Psoas muscle (tissue), 8 donors: ENCODE data around the gene ABTB1. TPM values are rescaled to one million over a fixed set of nuclear protein-coding genes. Genes with fewer than 3 reads are reported as not detected.

Experiments used
- ATAC-seq, 4 donors: fragments of 200-7000 bp; cut with Tn5 transposase; one replicate each; pipeline ENCODE4 v1.9.1; 2020; ENCODE audit warnings: moderate library complexity in 3 of 4, mild to moderate bottlenecking in 2 of 4
- DNase-seq, 2 donors: peaks; one replicate each; pipeline ENCODE4 v3.0.0-alpha.2; 2020
- H3K27ac ChIP-seq: fragments of 200-600 bp; one replicate; pipeline ENCODE4 v1.8.0; 2022
- H3K27me3 ChIP-seq, 3 donors: fragments of 200-600 bp in 1 of 3; one replicate each; pipeline versions ENCODE4 v1.6.1 to v1.8.0; 2013 to 2022; ENCODE audit warnings: low read length in 2 of 3, mild to moderate bottlenecking in 2 of 3, moderate library complexity in 1 of 3; ENCODE audit not compliant: insufficient read depth in 3 of 3
- H3K36me3 ChIP-seq, 2 donors: fragments of 200-600 bp in 1 of 2; one replicate each; pipeline versions ENCODE4 v1.6.1 to v1.8.0; 2013 to 2022; ENCODE audit warnings: low read depth in 1 of 2, mild to moderate bottlenecking in 1 of 2, moderate library complexity in 1 of 2; ENCODE audit not compliant: insufficient read depth in 1 of 2
- H3K4me1 ChIP-seq: fragments of 200-600 bp; one replicate; pipeline ENCODE4 v1.8.0; 2022
- H3K4me3 ChIP-seq: fragments of 200-600 bp; one replicate; pipeline ENCODE4 v1.8.0; 2022; ENCODE audit warnings: mild to moderate bottlenecking
- H3K9me3 ChIP-seq: fragments of 200-600 bp; one replicate; pipeline ENCODE4 v1.8.0; 2022
- WGBS, 3 donors: extraction: QIAGEN DNeasy Blood & Tissue Kit; methylation state at CpG; one replicate each; pipeline versions ENCODE4 v1.1.6 to v1.1.7; 2013; 5-methylcytosine and 5-hydroxymethylcytosine counted together
- intact Hi-C, 2 donors: fragments of 100-400 bp; cut with DNase I; formaldehyde crosslinking; loops; one replicate each; pipeline versions ENCODE4 v1.11.0 to v1.14.2; 2022
- polyA plus RNA-seq, 3 donors: library from polyadenylated mRNA; stranded (reverse); fragments of 200-250 nt; gene quantifications; one replicate each; pipeline ENCODE4 v1.2.3, GENCODE V29; 2013
- total RNA-seq, 4 donors: library from RNA; stranded (reverse); fragmentation: NEBNext Ultra II Directional in 2 of 4; extraction: Animal tissue kit (Norgen Biotek cat#: 25700) in 2 of 4; gene quantifications; one replicate each; pipeline versions ENCODE4 v1.2.1 to v1.2.4, GENCODE V29; 2021 to 2023
- TF ChIP-seq, protein P1 (sequence below): fragments of 200-600 bp; IDR thresholded peaks from one replicate; pipeline ENCODE4 v1.8.0; 2022; ENCODE audit warnings: antibody characterized with exemption
- donor health status: healthy with polysubstance abuse.
- donor health status: DM: no; HTN: no; CAD: no; lungs with moderate emphysema.
- donor health status: Bipolar disorder and iron deficiency.
- donor health status: healthy.
- donor health status: DM: yes; HTN: yes; CAD: no.
- donor health status: DM: no; HTN: no; CAD: no.
- donor health status: DM: no; HTN: no; CAD: no.
- donor health status: DM: yes; HTN: yes; CAD: no.

Gene ABTB1
- total and polyA plus RNA-seq, 7 donors, result 22.8 to 34.5 (median 30.1) TPM

DNA sequence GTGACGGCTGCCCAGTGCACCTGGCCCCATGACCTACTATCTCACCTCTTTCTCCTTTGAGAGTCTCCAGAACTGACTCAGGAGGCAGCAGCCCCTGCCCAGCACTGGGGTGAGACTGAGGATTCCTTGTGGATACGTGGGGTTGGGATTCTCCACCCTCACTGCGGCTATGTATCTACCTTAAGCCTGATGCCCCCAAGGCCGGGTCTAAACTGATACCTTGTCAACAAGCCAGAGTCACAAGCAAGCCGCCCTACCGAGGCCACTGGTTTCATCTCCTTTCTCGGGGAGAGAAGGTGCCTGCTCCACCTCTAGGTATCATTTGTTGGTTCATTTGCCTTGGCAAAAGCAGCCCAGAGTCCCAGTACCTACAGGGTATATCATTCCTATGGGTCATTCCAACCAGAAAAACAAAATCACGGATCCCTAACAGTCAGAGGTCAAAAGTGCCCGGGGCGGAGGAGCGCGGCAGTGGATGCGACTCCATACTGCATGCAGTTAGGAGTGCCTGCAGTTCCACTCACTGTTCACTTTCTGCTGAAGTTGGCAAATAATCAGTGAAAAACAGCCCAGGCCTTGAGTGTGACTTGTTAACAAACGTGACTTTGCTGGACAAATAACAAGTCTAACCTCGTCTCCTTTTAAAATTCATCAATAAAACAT is 47.5 kb downstream of the ABTB1 start:
- peaks cover 0 to 47% of the 10 kb centered on the region in 2 donors for H3K36me3 ChIP-seq
- 93% methylated on average over 15 of the region's 15 CpGs for WGBS, 3 donors
- no peak overlapping the region for H3K27ac ChIP-seq
- no peak overlapping the region for H3K4me3 ChIP-seq
- TF ChIP-seq, protein P1, sequence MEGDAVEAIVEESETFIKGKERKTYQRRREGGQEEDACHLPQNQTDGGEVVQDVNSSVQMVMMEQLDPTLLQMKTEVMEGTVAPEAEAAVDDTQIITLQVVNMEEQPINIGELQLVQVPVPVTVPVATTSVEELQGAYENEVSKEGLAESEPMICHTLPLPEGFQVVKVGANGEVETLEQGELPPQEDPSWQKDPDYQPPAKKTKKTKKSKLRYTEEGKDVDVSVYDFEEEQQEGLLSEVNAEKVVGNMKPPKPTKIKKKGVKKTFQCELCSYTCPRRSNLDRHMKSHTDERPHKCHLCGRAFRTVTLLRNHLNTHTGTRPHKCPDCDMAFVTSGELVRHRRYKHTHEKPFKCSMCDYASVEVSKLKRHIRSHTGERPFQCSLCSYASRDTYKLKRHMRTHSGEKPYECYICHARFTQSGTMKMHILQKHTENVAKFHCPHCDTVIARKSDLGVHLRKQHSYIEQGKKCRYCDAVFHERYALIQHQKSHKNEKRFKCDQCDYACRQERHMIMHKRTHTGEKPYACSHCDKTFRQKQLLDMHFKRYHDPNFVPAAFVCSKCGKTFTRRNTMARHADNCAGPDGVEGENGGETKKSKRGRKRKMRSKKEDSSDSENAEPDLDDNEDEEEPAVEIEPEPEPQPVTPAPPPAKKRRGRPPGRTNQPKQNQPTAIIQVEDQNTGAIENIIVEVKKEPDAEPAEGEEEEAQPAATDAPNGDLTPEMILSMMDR, result no peak
- no peak for ATAC-seq
- H3K27me3 ChIP-seq, result no peaks in the 10 kb centered on the region
- no peak for DNase-seq
- intact Hi-C loops, result no loop called here
- peaks cover 8% of the 10 kb centered on the region for H3K4me1 ChIP-seq
- no peaks in the 10 kb centered on the region for H3K9me3 ChIP-seq

DNA sequence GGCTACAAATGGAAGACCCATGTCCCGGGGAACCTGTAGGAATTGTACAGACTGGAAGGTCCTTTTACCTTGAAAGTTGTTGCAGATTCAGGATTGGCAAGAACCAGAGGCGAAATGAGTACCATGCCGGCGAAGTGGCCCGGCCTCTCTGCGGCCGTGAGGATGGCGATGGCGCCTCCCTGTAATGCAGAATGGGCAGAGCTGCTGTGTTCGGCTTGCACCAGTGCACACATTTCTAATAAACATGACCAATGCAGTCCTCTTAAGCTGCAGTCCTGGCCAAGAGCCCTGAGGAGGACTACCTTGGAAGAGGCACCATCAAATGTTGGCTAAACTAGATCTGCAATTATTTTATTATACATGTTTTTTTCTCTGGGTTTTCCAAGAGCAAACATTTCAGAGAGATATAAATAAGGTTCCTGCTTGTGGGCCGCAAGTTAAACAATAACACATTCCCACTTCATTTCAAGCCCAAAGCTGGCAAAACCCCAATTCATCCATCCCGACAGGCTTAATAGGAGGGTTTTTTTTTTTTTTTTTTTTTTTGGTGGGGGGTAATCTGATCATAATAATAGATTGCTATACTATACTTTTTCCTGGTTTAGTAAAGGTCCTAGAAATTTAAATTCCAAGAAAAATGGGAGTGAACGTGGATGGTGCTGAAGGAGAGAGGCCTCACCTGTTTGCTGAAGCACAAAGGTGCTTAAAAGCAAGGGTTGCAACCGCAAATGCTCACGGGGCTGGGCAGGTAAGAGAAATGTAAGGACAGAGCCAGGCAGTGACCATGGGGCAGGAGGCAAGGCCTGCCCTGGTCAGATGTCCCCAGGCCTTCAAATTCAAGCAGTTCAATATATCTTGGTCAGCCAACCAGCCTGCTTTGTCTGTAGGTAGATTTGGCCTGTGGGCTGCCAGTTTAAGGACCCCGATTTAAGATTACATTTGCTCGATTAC is 48.5 kb downstream of the ABTB1 start:
- H3K27me3 ChIP-seq, result no peaks in the 10 kb centered on the region
- H3K36me3 ChIP-seq, result peaks cover 0 to 40% of the 10 kb centered on the region in 2 donors
- intact Hi-C loops, result no loop called here
- peaks cover 8% of the 10 kb centered on the region for H3K4me1 ChIP-seq
- no peak overlapping the region for H3K27ac ChIP-seq
- TF ChIP-seq, protein P1, result no peak
- ATAC-seq (no peak), DNase-seq (no peak)
- no peaks in the 10 kb centered on the region for H3K9me3 ChIP-seq
- 95% methylated on average over 17 of the region's 17 CpGs for WGBS, 3 donors
- no peak overlapping the region for H3K4me3 ChIP-seq

DNA sequence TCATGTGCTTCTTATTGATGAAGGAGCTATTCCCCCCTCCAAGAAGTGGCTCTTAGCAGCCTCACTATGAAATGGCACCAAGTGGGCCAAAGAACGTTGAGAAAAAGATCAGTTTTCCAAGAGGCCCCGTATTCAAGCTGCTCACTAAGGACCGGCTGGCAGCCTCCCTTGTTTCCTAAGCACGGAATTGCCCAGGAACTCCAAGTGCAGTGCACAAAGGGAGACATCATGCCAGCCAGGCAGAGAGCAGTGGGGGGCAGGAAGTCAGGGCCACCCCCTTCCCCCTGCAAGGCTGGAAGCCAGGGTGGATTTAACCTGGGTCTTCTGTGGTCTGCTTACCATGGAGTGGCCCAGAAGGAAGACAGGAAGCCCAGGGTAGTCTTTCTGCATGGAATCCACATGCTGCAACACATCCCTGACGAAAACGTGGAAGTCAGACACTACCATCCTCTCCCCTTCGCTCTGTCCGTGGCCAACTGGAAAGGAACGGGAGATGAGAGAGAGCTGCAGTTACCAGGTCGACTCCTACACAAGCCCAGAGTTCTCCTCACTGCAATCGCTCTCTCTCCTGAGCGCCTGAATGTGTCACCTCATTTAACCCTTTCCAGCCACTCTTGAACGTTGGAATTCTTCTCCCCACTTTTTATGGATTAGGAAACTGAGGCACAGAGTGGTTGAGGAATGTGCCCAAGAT is 49.5 kb downstream of the ABTB1 start:
- intact Hi-C loops, result no loop called here
- Histone ChIP-seq H3K36me3 (peaks cover 0 to 40% of the 10 kb centered on the region in 2 donors), H3K27ac (no peak overlapping the region), H3K9me3 (no peaks in the 10 kb centered on the region), H3K27me3 (no peaks in the 10 kb centered on the region), H3K4me3 (no peak overlapping the region), H3K4me1 (peaks cover 10% of the 10 kb centered on the region)
- ATAC-seq (peak in 1 of 4 donors; percentile 21), DNase-seq (no peak)
- 55 to 74% (median 61%) methylated on average over 13 of the region's 13 CpGs for WGBS, 3 donors
- TF ChIP-seq, protein P1, result no peak

DNA sequence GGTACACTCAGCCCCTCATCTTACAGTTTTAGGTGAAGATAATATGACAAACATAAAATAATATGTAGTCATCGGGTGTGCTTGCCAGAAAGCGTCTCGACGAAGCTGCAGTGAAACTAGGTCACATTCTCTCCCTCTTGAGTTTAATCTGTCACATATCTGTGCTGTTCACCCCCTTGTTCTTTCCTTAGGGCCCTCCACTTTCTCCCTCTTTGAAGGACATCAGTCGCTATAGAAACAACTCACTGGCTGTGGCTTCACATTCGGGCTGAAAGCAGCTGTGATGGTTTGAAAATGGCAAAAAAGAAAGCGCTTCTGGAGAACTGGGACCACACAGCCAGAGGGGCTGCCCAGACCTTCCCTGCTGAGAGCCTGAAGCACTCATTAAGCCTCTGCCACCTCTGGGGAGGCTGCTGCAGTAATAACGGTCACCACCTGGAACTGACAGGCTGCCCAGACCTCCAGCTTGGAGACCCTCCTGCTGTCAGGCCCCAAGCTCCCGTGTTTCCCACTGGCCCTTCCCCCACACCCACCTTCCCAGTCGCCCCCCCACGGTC is 50.3 kb downstream of the ABTB1 start:
- H3K27me3 ChIP-seq, result no peaks in the 10 kb centered on the region
- H3K4me1 ChIP-seq, result peaks cover 11% of the 10 kb centered on the region
- H3K27ac ChIP-seq, result no peak overlapping the region
- H3K9me3 ChIP-seq, result no peaks in the 10 kb centered on the region
- TF ChIP-seq, protein P1, result no peak
- peak in 2 of 4 donors; percentile 32 to 51 for ATAC-seq
- H3K36me3 ChIP-seq, result peaks cover 0 to 40% of the 10 kb centered on the region in 2 donors
- intact Hi-C loops, result no loop called here
- no peak overlapping the region for H3K4me3 ChIP-seq
- no peak for DNase-seq
- 36 to 58% (median 37%) methylated on average over 11 of the region's 11 CpGs for WGBS, 3 donors
